ENCODE results near the gene SPP1. TPM values are rescaled to one million over a fixed set of nuclear protein-coding genes. Genes with fewer than 3 reads are reported as not detected.
"Not testable (repeated sequence)": the region's sequence is repeated elsewhere in the genome, so short reads cannot be mapped to it uniquely, and the experiment has no call there.

The SPP1 gene
- total RNA-seq, 4 donors from 2014 or later, result 1.9 to 57.0 (median 7.4) TPM

GRCh38 chr4:87985097-87985886 lies 9.8 kb downstream of the SPP1 start:
- no peak for DNase-seq (ENCODE audit: low spot score in 2 of 2)
- intact Hi-C loops (cut with DNase I; ENCODE audit: low total_unique reads), result no loop called here
- H3K4me3 ChIP-seq (ENCODE audit: low read depth, poor library complexity, severe bottlenecking), result no peak overlapping the region
- TF ChIP-seq POLR2A (IDR thresholded peaks at IDR 0.05) (no peak), CTCF (IDR thresholded peaks at IDR 0.05) (no peak)
- 0% methylated on average over 1 of the region's 1 CpG for WGBS, 2 donors

GRCh38 chr4:87985887-87986200 lies 10.3 kb downstream of the SPP1 start:
- H3K4me3 ChIP-seq (ENCODE audit: low read depth, poor library complexity, severe bottlenecking), result no peak overlapping the region
- no peak for DNase-seq (ENCODE audit: low spot score in 2 of 2)
- TF ChIP-seq CTCF (IDR thresholded peaks at IDR 0.05) (no peak), POLR2A (IDR thresholded peaks at IDR 0.05) (no peak)
- 61 to 77% methylated on average over 4 of the region's 4 CpGs for WGBS, 2 donors
- intact Hi-C loops (cut with DNase I; ENCODE audit: low total_unique reads), result no loop called here

- no peak for TF ChIP-seq POLR2A (IDR thresholded peaks at IDR 0.05)
- no peak for DNase-seq (ENCODE audit: low spot score in 2 of 2)
- H3K4me3 ChIP-seq (ENCODE audit: low read depth, poor library complexity, severe bottlenecking), result no peak overlapping the region
- 87 to 92% methylated on average over 9 of the region's 9 CpGs for WGBS, 2 donors
- intact Hi-C loops (cut with DNase I; ENCODE audit: low total_unique reads), result no loop called here
Observed at GRCh38 chr4:87986508-87986907, 11.0 kb downstream of the SPP1 start.

GRCh38 chr4:87989765-87990164 lies 14.3 kb downstream of the SPP1 start:
- intact Hi-C loops (cut with DNase I; ENCODE audit: low total_unique reads), result no loop called here
- TF ChIP-seq CTCF (IDR thresholded peaks at IDR 0.05), result no peak
- TF ChIP-seq POLR2A (IDR thresholded peaks at IDR 0.05), result no peak
- WGBS, 2 donors, result 87 to 89% methylated on average over 4 of the region's 4 CpGs
- no peak for DNase-seq (ENCODE audit: low spot score in 2 of 2)
- H3K4me3 ChIP-seq (ENCODE audit: low read depth, poor library complexity, severe bottlenecking), result no peak overlapping the region

- 79 to 93% methylated on average over 3 of the region's 3 CpGs for WGBS, 2 donors
- intact Hi-C loops (cut with DNase I; ENCODE audit: low total_unique reads), result no loop called here
- H3K4me3 ChIP-seq (ENCODE audit: low read depth, poor library complexity, severe bottlenecking), result no peak overlapping the region
- TF ChIP-seq CTCF (IDR thresholded peaks at IDR 0.05), result no peak
- no peak for TF ChIP-seq POLR2A (IDR thresholded peaks at IDR 0.05)
- no peak for DNase-seq (ENCODE audit: low spot score in 2 of 2)
Observed at GRCh38 chr4:87995435-87995834, 19.9 kb downstream of the SPP1 start.

- DNase-seq (ENCODE audit: low spot score in 2 of 2); H3K4me3 ChIP-seq (ENCODE audit: low read depth, poor library complexity, severe bottlenecking); intact Hi-C loops (cut with DNase I; ENCODE audit: low total_unique reads): not testable (repeated sequence)
- 91 to 95% methylated on average over 2 of the region's 2 CpGs for WGBS, 2 donors
Observed at GRCh38 chr4:87999191-87999691, 23.7 kb downstream of the SPP1 start.

- DNase-seq (ENCODE audit: low spot score in 2 of 2), result no peak
- WGBS, 2 donors, result 77 to 78% methylated on average over 3 of the region's 3 CpGs
- intact Hi-C loops (cut with DNase I; ENCODE audit: low total_unique reads), result no loop called here
- TF ChIP-seq POLR2A (IDR thresholded peaks at IDR 0.05) (no peak), CTCF (IDR thresholded peaks at IDR 0.05) (no peak)
- no peak overlapping the region for H3K4me3 ChIP-seq (ENCODE audit: low read depth, poor library complexity, severe bottlenecking)
Observed at GRCh38 chr4:88001871-88002270, 26.4 kb downstream of the SPP1 start.
